22Rv1 (cell line): ENCODE data around the gene TRIP10.

ENCODE experiments used
- CTCF ChIP-seq: fragments of 450-650 bp; IDR thresholded peaks from 2 replicates; pipeline ENCODE4 v1.5.1; 2017; ENCODE audit warnings: mild to moderate bottlenecking
- ZFX ChIP-seq: fragments of 450-650 bp; IDR thresholded peaks from 2 replicates; pipeline ENCODE4 v1.6.1; 2017; ENCODE audit warnings: antibody characterized with exemption, borderline replicate concordance

GRCh38 chr19:6705931-6706632 lies 33.4 kb upstream of the TRIP10 start:
- TF ChIP-seq CTCF (no peak), ZFX (no peak)
